Islet precursor cell (in vitro differentiated cells): ENCODE data around the gene NHSL2.

Source experiments
- DNase-seq: peaks from one replicate; pipeline ENCODE4 v3.0.0-alpha.2; 2018

NHSL2 gene

GRCh38 chrX:72081605-72082320, 171.1 kb downstream of the NHSL2 start:
- peak; percentile 87 for DNase-seq

- no peak for DNase-seq
Observed at GRCh38 chrX:72083291-72083690, 172.6 kb downstream of the NHSL2 start.

DNA sequence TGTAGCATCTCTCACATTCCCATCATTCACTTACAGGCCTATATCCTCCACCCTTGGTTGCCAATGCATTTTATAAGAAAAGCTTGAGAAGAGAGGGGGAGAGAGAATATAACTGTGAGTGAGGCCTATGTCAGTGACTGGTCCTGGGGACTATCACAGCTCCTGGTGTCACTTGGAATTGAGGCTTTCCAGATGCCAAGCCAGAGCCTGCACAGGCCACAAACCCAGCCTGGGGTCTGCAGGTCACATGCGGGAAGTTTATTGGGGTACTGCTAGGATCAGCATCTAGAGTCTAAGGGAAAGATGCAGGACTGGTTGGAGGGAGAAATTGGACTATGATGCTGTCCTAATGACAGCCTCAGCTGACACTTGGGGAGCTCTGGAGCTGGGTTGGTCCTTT, 173.5 kb downstream of the NHSL2 start:
- DNase-seq, result no peak

DNA sequence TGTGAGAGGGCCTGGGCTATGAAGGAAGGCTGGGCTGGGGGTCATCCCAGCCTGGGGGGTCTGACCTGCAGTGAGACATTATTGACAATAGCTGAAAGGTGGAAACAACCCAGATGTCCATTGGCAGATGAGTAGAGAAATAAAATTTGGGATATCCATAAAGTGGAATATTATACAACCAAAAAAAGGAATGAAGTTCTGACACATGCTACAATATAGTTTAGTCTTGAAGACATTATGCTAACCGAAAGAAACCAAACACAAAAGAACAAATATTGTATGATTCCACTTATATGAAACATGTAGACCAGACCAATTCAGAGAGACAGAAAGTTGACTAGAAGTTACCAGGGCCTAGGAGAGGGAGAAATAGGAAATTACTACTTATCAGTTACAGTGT, 176.3 kb downstream of the NHSL2 start:
- DNase-seq, result no peak

DNA sequence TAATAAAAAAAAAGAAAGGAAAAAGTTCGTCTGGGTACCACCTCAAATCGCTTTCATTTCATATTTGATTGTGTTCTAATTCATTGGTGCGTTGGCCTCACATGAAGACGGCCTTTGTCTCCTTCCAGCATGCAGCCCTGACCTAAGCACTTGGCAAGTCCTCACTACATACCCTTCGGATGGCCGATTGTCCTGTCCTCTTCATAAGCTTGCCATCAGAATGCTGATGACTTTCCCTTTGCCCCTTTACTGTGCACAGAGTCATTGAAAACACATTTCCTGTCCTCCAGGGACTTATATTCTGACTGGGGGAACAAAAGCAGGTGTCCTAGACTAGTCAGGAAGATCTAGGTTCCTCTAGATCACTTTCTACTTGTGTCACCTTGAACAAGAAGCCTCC, 178.1 kb downstream of the NHSL2 start:
- DNase-seq, result no peak

DNA sequence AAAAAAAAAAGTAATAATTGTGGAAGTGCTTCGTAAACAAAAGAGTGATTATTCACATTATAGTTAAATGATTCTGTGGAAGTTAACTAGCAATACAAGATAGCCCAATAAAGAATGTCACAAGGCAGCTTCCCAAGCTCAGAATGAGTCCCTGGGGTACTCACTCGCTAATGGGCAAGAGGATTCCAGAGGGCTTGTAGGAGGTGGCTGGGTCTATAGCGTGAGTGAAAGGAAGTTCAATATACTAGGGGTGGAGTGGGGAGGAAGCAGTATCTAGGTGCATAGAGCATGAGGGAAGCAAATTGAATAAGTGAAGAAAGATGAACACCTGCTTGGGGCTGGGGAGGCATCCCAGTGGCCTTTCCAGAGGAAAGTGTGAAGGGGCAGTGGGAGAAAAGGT, 178.6 kb downstream of the NHSL2 start:
- no peak for DNase-seq

- DNase-seq, result no peak
Observed at GRCh38 chrX:72094894-72095293, 184.2 kb downstream of the NHSL2 start.

DNA sequence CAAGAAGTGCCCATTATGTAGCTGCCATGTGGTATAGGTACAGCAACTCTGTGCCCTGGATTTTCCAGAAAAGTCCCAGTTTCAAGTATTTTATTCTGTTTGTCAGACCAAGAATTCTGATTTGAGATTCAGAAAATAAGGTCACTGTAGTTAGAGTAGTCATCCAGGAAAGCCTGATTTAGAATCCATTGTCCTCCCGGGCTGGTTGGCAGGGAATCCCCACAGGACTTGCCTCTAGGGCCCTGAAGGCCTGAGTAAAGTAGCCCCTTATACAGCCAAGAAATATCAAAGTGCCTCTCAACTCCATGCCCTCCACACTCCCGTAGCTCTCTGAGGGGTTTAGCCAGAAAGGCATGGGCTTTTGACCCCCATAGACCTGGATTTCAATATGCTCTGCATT, 184.7 kb downstream of the NHSL2 start:
- DNase-seq, result no peak

DNA sequence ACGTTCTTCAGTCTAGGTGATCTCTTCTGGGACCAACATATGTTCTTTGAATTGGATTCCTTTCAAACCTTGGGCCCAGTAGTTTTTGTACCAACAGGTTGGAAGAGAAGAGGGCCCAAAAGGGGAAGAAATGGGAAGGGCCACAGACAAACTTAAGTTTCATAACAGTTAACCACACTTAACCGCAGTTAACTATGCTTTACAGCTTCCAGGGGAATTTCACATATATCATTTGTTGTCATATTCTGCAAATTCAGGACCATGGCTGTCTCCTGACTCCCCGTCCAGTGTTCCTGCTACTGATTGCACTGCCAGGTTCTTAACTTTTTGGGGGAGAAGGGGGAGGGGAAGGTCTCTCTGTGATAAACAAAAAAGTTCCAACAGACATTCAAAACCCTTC, 186.5 kb downstream of the NHSL2 start:
- no peak for DNase-seq

DNA sequence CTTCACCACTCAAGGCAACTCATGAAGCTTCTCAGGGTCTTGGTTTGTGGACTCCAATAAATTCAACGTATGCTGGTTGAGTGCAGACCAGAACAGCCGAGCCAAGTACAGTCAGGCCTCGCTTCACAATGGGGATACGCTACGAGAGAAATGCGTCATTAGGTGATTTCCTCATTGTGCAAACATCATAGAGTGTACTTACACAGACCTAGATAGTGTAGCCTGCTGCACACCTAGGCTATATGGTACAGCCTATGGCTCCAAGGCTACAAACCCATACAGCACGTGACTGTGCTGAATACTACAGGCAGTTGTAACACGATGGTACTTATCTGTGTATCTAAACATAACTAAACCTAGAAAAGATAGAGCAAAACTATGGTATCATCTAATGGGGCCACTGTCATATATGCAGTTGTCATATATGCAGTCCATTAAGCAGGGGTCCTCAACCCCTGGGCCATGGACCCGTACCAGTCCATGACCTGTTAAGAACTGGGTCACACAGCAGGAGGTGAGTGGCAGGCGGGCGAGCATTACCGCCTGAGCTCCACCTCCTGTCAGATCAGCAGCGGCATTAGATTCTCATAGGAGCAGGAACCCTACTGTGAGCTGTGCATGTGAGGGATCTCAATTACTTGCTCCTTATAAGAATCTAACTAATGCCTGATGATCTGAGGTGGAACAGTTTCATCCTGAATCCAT, 189.6 kb downstream of the NHSL2 start:
- no peak for DNase-seq

GRCh38 chrX:72100824-72101351, 190.2 kb downstream of the NHSL2 start:
- no peak for DNase-seq

DNA sequence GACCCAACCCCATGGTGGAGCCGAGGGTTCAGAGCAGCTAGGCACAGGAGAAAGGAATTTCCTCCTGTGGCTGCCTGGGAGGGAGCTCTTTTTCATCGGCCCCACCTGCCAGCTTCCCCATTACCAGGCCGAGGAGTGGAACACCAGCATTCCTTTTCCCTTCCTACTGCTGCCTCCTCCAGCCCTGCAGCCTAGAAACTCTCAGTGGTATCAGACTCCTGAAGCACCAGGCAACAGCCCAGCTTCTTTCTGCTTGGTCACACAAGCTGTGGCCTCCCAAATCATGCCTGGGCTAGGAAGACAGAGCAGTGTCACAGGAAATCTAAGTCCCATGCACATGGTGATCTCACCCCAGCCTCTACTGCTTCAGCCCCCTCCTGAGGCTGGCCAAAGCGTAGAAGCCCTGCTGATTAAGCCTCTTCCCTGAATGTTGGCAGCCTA, 191.0 kb downstream of the NHSL2 start:
- peak; percentile 68 for DNase-seq

GRCh38 chrX:72102126-72102525, 191.5 kb downstream of the NHSL2 start:
- DNase-seq, result no peak

DNA sequence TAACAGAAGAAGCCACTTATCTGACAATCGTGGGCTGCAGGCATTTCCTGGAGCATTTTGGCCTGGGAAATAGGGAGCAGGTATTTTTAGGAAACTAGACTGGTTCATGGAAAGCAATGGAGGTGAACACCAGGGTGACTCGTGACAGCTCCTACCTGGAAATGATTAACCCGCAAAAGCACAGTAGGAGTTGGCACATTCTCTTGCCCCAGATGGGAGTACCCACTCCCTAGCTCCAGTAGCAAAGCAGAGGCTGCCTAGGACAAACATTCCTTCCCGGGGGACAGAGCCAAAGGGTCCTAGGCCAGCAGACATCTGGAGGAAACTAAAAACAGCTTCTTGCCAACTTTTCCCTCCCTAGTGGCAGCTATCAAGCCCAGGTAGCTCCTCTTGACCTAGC, 192.1 kb downstream of the NHSL2 start:
- no peak for DNase-seq

GRCh38 chrX:72105436-72105835, 194.8 kb downstream of the NHSL2 start:
- DNase-seq, result no peak

GRCh38 chrX:72107320-72107719, 196.7 kb downstream of the NHSL2 start:
- peak; percentile 80 for DNase-seq

DNA sequence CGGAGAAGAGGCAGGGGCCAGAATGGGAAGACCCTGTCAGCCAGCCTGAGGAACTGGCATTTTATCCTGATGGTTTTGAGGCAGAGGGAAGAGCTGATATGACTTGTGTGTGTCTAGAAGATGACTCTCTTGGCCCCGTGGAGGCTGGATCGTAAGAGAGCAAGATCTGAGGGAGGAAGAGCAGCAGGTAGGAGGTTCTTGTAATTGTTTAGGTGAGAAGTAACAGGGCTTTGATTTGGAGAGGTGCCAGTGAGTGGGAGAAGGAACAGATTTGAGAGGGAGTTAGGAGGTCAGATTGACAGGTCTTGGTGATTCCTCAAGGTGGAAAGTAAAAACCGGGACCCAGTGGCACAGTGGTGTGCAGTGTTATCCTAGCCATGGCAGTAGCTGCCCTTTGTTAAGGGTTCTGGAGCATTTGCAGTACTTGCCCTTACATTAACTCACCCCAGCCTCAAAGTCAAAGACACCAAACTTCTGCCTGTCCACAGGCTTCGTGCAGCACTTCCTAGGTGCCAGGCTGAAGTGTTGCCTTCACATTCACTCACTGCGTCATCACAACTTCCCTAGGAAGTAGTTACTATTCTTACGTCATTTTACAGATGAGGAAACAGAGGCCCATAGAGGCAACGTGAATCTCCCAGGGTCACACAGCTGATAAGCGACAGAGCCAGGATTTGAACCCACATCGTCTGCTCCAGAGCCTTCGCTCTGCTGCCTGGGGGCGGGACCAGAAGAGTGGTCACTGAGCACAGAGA, 197.4 kb downstream of the NHSL2 start:
- no peak for DNase-seq

DNA sequence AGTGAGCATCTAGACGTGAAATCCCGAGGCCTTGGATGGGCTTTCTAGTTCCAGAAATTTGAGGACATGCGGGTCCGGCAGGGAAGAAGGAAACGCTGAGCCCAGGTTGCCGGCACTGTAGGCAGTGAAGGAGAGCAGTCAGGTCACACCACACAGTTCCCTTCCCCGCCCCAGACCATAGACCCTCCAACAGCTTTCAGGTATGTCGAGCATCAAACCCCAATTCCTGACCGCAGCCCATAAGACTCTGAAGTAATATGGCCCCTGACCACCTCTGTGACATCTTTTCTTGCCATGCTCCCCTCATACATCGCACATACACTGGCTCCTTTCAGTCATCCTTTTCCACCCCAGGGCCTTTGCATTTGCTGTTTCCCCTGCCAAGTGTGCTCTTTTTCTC, 198.0 kb downstream of the NHSL2 start:
- no peak for DNase-seq

DNA sequence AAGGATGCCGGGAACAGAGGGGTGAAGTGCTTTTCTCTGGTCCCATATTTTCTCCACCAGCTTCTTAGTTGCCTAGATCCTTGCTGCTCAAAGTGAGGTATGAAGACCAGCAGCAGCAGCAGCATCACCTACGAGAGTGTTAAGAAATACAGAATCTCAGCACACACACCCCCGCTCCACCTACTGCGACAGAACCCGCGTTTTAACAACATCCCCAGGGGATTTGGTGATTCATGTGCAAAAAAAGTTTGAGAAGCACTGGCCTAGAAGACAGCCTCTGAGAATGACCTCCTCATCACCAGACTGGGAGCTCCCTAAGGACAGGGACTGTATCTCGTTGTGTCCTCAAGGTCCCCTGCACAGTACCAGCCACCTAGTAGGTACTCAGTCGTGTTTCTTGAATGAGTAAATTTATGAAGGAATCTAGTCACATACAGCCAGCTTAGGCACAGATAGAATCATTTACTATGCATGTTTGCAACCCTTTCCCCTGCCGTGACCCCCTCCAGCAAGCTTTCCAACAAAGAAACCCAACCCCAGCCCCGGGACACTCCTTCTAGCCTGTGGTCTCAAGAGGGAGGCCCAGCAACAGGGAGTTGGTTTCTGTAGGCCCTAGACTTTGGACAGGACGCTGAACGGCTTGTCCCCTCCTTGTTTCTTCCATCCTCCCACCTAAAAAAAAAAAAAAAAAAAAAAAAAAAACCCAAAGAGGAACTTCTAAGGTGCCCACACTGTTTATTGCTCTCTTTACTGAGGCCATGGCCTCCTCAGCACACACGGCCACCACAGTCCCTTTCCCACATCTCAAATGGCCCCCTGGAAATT, 199.6 kb downstream of the NHSL2 start:
- DNase-seq, result no peak

DNA sequence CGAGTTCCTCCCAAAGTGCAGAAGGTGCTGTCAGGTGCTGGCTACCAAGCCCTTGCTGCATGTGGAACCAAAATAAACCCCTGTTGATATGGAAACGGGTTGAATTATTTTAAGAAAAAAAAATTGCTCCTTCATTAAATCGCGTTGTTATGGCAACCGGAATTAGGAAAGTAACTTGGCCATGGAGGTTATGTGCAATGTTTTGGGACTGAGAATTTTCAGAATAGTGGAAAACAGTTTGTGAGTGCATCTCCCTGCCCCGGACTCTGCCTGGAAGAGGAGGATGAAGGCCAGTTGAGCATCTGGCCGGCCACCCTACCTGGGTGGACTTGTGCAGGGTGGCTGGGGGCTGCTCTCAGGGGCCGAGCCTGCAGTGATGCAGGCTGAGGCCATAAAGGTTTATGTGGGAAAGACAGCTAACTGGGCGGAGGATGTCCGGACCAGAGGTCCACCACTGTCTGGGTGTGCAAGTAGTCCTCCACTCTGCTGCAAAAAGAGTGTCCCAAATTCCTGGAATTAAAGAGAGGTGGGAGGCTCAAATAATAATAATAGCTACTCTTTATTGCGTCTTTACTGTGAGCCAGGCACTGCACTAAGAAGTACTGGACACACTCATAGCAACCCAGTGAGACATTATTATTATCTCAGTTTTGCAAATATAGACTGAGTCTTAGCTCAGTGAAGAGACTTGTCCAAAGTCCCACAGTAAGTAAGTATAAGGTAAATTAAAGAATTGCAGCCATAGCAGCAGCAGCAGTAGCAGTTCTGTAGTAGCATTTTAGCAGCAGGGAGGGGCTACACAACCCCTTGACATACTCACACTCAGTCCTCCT, 200.4 kb downstream of the NHSL2 start:
- no peak for DNase-seq

- no peak for DNase-seq
Observed at GRCh38 chrX:72113461-72113860, 202.8 kb downstream of the NHSL2 start.

DNA sequence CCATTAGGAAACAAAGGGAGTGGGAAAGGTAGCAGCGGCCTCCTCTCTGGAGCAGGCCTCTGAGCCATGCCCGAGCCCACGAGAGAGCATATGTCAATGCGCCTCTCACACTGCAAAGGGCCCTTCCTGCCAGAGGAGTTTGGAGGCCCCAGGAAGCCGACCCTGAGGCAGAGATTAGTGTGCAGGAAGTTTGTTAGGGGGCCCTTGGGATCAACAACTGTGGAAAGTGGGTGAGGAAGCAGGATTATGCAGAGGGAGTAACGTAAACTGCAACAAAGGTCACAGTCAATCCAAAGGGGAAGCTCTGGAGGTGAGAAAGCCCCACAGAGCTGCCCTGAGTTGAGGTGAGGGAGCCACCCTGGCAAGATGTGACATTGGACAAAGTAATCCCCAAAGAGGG, 203.7 kb downstream of the NHSL2 start:
- DNase-seq, result no peak
